Colonic mucosa (tissue), 4 donors: Measurements from ENCODE around the gene ASNSD1. TPM values are rescaled to one million over a fixed set of nuclear protein-coding genes. Genes with fewer than 3 reads are reported as not detected.
A peak's percentile ranks its signal among the peaks of the same experiment; 100 is the strongest.
"Not testable (repeated sequence)": the region's sequence is repeated elsewhere in the genome, so short reads cannot be mapped to it uniquely, and the experiment has no call there.

Source experiments
- DNase-seq: peaks from one replicate; pipeline ENCODE4 v3.0.0-alpha.2; 2020
- H3K27ac ChIP-seq: fragments of 200-600 bp; one replicate; pipeline ENCODE4 v1.8.0; 2021
- H3K27me3 ChIP-seq: fragments of 200-600 bp; one replicate; pipeline ENCODE4 v1.8.0; 2021
- H3K36me3 ChIP-seq: fragments of 200-600 bp; one replicate; pipeline ENCODE4 v1.8.0; 2021
- H3K4me1 ChIP-seq: fragments of 200-600 bp; one replicate; pipeline ENCODE4 v1.8.0; 2021; ENCODE audit warnings: mild to moderate bottlenecking
- H3K4me3 ChIP-seq: fragments of 200-600 bp; one replicate; pipeline ENCODE4 v1.8.0; 2021
- H3K9ac ChIP-seq, 2 donors: one replicate each; pipeline ENCODE4 v1.7.0; 2013; ENCODE audit warnings: control low read depth in 2 of 2, low read depth in 2 of 2, low read length in 2 of 2
- H3K9me3 ChIP-seq: fragments of 200-600 bp; one replicate; pipeline ENCODE4 v1.8.0; 2021
- intact Hi-C: fragments of 100-400 bp; cut with DNase I; formaldehyde crosslinking; loops from one replicate; pipeline ENCODE4 v1.14.1; 2022
- total RNA-seq, 2 donors: library from RNA; stranded (reverse); fragmentation: NEBNext Ultra II Directional in 1 of 2; extraction: Animal tissue kit (Norgen Biotek cat#: 25700) in 1 of 2; gene quantifications; one replicate each; pipeline ENCODE4 v1.2.1, GENCODE V29; 2021
- TF ChIP-seq, protein P1 (sequence below): fragments of 200-600 bp; IDR thresholded peaks from one replicate; pipeline ENCODE4 v1.8.0; 2022; ENCODE audit warnings: antibody characterized with exemption, mild to moderate bottlenecking
- donor health status: healthy.
- donor health status: DM: no; HTN: no; CAD: no.
- donor health status: DM: no; HTN: no; CAD: no.

The ASNSD1 gene
- total RNA-seq, 2 donors from 2014 or later = 24.4 to 28.1 TPM

DNA sequence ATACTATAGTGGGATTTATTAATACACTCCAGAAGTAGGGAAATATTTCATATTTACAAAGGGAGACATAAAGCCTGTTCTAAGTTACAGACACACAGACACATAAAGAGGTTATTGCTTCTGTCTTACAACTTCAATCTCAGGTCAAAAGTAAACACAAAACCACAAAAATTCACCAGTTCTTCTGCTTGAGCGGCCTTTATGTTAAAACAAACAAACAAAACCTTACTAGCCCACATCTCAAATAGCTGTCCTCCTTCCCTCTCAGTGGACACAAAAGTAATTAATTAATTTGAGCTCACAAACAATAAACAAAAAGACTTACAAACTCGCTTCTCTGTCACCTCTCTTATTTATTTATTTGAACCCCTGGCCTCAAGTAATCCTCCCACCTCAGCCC, 1.5 kb upstream of the ASNSD1 start:
- no peaks in the 10 kb centered on the region for H3K9me3 ChIP-seq
- no peak overlapping the region for H3K9ac ChIP-seq
- no peaks in the 10 kb centered on the region for H3K4me1 ChIP-seq
- H3K4me3 ChIP-seq = no peak overlapping the region
- intact Hi-C loops = loop anchor here (5.0 kb wide), 1 partner anchor 38 kb away; no protein-coding TSS in a partner anchor
- no peak for DNase-seq
- TF ChIP-seq, protein P1, sequence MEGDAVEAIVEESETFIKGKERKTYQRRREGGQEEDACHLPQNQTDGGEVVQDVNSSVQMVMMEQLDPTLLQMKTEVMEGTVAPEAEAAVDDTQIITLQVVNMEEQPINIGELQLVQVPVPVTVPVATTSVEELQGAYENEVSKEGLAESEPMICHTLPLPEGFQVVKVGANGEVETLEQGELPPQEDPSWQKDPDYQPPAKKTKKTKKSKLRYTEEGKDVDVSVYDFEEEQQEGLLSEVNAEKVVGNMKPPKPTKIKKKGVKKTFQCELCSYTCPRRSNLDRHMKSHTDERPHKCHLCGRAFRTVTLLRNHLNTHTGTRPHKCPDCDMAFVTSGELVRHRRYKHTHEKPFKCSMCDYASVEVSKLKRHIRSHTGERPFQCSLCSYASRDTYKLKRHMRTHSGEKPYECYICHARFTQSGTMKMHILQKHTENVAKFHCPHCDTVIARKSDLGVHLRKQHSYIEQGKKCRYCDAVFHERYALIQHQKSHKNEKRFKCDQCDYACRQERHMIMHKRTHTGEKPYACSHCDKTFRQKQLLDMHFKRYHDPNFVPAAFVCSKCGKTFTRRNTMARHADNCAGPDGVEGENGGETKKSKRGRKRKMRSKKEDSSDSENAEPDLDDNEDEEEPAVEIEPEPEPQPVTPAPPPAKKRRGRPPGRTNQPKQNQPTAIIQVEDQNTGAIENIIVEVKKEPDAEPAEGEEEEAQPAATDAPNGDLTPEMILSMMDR = no peak
- H3K27me3 ChIP-seq = no peaks in the 10 kb centered on the region
- no peaks in the 10 kb centered on the region for H3K36me3 ChIP-seq
- H3K27ac ChIP-seq = no peak overlapping the region

DNA sequence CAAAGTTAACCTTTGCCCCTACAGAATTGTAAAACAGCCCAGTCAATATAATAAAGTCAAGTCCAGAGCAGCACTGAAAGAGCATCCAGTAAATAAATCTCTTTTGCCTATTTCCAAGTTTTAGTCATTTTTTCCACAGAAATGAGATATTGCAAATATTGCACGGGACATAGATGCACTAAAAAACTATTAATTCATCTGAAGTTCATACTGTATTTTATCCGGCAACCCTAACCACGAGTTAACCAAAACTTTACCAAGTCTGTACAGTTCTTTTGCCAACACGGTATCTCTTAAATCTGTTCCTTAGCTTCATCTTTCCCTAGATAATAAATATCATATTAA, 484 bp upstream of the ASNSD1 start:
- Histone ChIP-seq H3K4me1 (no peaks in the 10 kb centered on the region), H3K4me3 (no peak overlapping the region), H3K27me3 (no peaks in the 10 kb centered on the region), H3K27ac (no peak overlapping the region), H3K9me3 (no peaks in the 10 kb centered on the region), H3K9ac (peak overlapping the region in 1 of 2 donors; percentile 26), H3K36me3 (no peaks in the 10 kb centered on the region)
- no peak for DNase-seq
- TF ChIP-seq, protein P1 = no peak
- intact Hi-C loops = loop anchor here (5.0 kb wide), 1 partner anchor 37 kb away; no protein-coding TSS in a partner anchor

DNA sequence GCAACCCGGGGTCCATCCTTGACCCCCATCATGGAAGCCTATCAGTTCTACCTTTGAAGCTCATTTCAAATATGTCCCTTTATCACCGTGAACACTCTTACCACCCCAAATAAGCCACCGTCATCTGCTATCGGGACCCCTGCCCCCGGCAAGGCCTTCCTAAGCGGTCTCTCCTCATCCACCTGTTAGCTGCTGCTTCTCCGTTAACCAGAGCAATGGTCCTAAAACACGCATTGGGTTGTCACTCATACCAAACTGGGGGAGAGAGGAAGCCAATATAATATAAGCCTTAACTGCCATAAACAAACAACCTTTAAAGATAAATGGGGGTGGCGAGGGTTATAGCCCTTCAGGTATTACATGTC, 680 bp downstream of the ASNSD1 start:
- intact Hi-C loops = loop anchor here (5.0 kb wide), 1 partner anchor 35 kb away; no protein-coding TSS in a partner anchor
- Histone ChIP-seq H3K27ac (no peak overlapping the region), H3K36me3 (no peaks in the 10 kb centered on the region), H3K9me3 (no peaks in the 10 kb centered on the region), H3K4me1 (no peaks in the 10 kb centered on the region), H3K4me3 (peak overlapping the region; percentile 83), H3K9ac (peak overlapping the region; percentile 76 to 96), H3K27me3 (no peaks in the 10 kb centered on the region)
- DNase-seq = no peak
- TF ChIP-seq, protein P1 = no peak

- no peak overlapping the region for H3K4me3 ChIP-seq
- no peak for DNase-seq
- intact Hi-C loops = loop anchor here (5.0 kb wide), 1 partner anchor 35 kb away; no protein-coding TSS in a partner anchor
- TF ChIP-seq, protein P1 = no peak
- no peaks in the 10 kb centered on the region for H3K4me1 ChIP-seq
- H3K36me3 ChIP-seq = no peaks in the 10 kb centered on the region
- no peaks in the 10 kb centered on the region for H3K27me3 ChIP-seq
- H3K27ac ChIP-seq = no peak overlapping the region
- H3K9me3 ChIP-seq = no peaks in the 10 kb centered on the region
- H3K9ac ChIP-seq = no peak overlapping the region
These were observed 1.5 kb downstream of the ASNSD1 start for GRCh38 chr2:189662669-189663226.

GRCh38 chr2:189663319-189663718, 2.1 kb downstream of the ASNSD1 start:
- H3K27ac ChIP-seq, H3K36me3 ChIP-seq, H3K4me1 ChIP-seq, H3K27me3 ChIP-seq, H3K9ac ChIP-seq, DNase-seq, H3K4me3 ChIP-seq, H3K9me3 ChIP-seq: not testable (repeated sequence)
- intact Hi-C loops = loop anchor here (5.0 kb wide), 1 partner anchor 34 kb away; no protein-coding TSS in a partner anchor

GRCh38 chr2:189669913-189670312, 8.7 kb downstream of the ASNSD1 start:
- H3K9ac ChIP-seq = no peak overlapping the region
- H3K36me3 ChIP-seq = peaks cover 10% of the 10 kb centered on the region
- H3K4me3 ChIP-seq = no peak overlapping the region
- intact Hi-C loops = loop anchor here (5.0 kb wide), 1 partner anchor 92 kb away; the partner anchor contains the start of gene OSGEPL1
- H3K9me3 ChIP-seq = no peaks in the 10 kb centered on the region
- H3K27me3 ChIP-seq = no peaks in the 10 kb centered on the region
- no peak overlapping the region for H3K27ac ChIP-seq
- no peaks in the 10 kb centered on the region for H3K4me1 ChIP-seq
- DNase-seq = no peak
- TF ChIP-seq, protein P1 = no peak
